EH (cell line): ENCODE data around the gene EFHD2.
"Not testable (repeated sequence)": the region's sequence is repeated elsewhere in the genome, so short reads cannot be mapped to it uniquely, and the experiment has no call there.

ENCODE experiments used
- DNase-seq: peaks from one replicate; pipeline ENCODE4 v3.0.0-alpha.2; 2015; ENCODE audit warnings: low read depth

Gene EFHD2

DNA sequence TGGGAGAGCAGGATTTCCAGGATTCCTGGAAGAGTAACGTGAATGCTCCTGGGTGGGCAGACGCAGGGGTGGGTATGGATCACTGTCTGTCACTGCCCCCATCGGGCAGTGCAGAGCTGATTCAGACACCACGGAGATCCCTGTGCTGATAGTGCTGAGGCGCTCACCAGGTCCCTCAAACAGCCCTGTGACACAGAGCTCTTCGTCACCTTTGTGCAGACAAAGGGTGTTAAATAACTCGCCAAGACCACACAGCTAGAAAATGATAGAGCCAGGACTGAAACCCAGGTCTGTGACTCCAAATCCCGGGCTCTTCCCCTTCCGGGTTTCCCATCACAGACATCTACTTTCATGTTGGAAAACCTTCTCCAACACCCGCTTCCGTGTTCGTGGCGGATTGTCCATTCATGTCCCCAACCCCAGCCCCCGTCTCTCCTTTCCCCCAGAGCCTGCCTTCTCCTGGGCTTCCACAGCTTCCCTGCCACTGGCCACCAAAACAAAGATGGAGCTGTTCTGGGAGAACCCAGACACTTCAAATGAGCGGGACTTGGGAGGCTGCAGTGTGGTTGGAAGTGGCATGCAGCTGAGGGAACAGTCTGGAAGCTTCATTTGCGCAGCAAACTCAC, 2.6 kb downstream of the EFHD2 start:
- peak; percentile 30 for DNase-seq

DNA sequence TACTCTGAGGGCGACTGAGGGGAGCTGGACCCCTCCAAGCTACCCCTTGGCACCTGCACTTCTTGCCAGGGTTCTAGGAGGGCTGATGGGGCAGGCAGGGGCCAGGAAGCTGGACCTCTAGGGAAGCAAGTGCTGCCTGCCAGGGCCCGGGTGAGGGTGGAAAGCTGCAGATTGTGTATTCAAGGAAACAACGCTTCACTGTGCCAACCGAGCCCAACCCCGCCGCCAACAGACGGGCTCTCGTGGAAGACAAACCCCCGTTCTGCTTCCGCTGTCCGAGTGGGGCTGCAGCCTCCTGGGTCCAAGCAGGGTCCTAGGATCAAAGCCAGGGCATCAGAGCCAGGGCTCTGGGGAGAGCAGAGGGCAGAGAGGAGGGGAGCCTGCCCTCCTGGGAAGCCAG, 3.2 kb downstream of the EFHD2 start:
- DNase-seq = no peak

DNA sequence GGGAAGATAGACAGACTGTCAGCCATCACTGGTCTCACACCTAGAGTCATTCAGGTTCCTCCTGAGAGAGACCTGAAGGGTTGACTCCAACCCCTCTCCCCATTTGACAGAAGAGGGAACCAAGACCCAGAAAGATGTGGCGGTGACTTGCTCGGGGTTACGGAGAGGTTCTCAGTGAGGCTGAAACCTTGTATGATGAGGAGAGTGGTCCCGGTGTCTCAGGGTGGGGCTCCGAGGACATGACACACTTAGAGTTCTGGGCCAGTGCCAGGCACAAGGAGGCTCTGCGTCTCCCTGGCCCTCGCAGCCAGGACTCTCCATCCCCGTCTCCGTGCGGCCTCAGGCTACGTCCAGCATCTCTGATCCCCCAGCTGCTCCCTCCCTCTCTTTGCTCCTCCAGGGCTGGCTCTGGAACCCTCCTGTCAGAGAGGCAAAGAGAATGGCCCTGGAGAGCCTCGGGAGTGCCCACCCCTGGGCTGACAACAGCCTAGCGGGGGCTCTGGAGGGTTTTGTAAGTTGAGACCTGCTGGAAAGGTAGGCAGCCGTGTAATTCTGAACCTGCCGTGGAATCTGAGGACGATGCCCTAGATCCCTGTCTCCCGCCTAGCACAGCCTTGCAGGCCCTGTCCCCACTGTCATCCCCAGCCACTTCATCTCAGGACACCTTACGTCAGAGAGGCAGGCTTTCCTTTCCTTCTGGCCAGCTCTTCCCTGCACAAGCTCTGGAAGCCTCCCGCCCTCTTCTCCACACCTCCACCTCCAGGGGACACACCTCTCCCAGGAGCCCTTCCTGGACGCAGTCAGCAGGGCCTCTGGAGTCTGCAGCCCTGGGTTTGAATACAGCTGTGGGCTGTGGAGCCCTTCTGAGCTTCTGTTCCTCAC, 4.1 kb downstream of the EFHD2 start:
- DNase-seq = no peak

DNA sequence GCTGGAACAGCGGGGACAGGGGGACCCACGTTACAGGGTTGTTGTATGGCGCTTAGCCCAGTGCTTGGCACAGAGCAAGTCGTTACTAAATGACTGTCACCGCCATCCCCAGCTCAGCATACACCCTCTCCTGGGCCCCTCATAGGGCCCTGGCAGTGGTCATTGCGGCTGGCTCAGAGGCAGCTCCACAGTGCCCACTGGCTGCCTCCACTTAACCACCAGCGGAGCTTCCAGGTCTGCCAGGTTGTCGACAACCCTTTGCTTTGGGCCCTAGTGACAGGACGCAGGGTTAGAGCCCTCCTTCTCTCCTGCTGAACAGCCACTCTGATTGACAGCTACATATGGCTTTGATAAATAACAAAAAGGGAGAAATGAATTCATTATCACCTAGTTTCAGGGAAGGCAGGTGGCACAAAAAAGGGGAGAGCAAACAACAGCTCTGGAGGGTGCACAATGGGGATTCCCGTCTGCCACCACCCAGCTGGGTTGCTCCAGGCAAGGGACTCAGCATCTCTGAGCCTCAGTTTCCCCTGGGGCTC, 4.8 kb downstream of the EFHD2 start:
- DNase-seq = no peak

DNA sequence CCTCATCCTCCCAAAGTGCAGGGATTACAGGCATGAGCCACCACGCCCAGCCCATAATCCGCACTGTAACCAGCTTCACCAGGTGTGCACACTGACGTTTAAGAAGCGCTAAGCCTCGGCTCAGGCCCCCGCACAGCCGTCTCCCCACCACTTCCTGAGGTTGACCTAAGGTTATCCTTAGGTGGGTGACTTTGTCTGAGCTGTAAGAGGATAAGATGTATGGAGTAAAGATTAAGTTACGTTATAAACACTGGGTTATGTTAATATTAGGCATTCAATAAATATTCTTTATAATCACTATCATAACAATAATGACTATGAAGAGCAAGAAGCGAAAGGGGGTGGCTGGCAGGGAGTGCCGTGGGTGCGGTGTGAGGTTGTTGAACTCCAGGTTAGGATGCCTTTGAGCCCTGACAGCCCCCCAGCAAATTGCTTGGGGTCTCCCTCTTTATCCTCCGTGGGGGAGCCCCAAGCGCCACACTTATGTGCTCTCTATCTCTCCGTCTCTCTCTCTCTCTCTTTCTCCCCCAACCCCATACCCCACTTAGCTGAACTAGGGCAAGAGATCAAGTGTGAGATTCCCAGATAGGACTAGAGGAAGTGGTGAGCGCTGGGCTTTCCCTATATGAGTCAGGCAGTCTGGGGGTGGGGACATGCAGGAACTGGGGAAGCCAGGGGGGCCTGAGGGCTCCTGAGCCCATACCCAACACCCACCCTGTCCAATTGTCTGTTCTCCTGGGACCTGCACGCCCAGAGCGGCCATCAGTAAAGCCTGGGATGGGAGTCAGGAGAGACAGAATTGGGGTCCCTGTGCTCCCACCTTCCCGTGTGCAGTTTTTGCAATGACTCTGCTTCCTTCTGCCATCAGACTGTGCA, 7.6 kb downstream of the EFHD2 start:
- DNase-seq = peak; percentile 73

DNA sequence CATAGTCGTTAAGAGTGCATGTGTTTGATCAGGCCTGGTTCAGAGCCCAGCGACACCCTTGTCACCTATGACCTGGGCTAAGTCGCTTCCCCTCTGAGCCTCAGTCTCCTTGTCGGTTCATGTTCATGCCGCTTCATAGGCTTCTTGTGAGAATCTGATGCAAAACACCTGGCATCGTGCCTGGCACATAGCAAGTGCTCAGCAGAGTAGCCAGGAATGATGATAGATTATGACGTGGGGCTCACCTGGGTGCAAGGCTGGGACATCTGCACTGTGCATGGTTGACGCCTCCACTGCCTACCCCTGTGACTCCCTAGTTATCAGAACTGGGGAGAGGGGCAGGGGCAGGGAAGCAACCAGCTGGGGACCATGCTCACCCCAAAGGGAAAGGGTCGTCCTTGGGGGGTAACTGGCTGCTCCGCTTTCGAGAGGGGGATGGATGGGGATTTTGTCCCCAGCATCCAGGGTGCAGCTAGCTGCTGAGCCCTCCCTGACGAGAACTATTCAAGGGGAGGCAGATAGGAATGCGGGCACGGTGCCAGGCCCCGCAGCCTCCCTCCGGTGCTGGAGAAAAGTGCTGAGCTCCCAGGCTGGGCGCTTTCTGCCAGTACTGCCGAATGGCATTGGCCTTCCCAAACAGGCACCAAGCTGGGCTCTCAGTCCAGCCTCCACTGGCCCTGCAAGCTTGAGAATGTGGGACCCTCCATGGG, 9.3 kb downstream of the EFHD2 start:
- DNase-seq = peak; percentile 22

DNA sequence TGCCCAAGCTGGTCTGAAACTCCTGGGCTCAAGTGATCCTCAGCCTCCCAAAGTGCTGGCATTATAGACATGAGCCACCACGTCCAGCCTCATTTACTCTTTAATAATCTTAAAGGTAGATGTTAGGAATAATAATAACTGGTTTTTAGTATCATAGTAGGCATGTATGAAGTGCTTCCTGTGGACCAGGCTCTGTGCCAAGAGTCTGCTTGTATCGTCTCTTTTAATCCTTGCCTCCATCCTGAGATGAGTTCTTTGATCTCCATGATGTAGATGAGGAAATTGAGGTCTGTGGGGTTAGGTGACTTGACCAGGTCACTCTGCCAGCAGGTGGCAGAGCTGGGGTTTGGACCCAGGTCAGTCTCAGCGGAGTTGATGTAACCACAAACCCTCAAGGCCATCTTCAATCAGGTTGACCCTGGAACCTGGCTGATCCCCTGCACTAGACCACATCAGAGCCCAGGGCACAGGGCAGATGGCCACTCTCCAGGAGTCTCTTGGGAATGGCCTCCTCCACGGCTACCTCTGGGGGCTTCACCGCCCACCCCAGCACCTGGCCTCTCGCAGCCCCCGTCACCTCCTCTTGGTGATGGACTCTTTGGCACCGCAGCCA, 11.3 kb downstream of the EFHD2 start:
- no peak for DNase-seq

DNA sequence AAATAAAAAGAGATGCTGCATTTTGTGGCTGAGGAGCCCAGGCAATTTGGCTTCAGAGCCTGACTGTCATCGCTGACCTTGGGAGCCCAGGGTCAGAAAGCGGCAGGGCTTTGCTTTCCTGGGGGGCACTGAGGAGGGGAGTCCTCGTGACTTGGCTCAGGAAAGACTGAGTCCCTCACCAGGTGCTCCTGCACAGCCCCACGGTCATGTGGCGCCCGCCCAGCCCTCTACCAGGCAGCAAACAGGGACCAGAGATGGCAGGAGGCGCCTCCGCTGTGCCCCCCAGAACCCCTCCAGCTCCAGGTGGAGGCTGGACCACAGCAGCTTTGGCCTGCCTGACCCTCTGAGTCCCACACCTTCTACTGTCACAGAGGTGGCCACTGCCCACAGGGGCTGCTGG, 13.2 kb downstream of the EFHD2 start:
- DNase-seq = no peak

DNA sequence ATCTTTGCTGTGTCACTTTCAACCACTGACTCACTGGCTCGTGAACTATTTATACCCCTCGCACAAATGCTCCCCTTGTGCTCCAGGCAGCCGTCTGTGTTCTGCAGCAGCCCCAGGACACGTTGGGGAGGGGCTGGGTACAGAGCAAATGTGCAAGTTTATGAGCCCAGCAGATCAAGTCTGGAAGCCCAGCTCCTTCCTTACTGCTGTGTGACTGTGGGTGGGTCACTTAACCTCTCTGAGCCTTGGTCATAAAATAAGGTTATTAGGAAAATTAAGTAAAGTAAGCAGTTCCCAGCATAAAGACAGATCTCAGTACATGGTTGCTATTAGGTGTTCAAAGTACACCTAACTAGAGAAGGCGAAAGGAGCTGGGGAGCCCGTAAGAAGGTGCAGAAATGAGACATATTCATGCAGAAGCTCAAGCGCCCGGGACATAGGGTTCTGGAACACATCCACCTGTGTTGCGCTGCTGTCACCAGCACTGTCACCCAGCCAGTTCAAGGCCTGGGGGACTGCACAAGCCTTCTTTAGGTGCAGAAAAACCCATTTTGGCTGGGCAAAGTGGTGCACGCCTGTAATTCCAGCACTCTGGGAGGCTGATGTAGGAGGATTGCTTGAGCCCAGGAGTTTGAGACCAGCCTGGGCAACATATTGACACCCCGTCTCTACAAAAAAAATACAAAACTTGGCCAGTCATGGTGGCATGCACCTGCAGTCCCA, 13.8 kb downstream of the EFHD2 start:
- peak; percentile 57 for DNase-seq

DNA sequence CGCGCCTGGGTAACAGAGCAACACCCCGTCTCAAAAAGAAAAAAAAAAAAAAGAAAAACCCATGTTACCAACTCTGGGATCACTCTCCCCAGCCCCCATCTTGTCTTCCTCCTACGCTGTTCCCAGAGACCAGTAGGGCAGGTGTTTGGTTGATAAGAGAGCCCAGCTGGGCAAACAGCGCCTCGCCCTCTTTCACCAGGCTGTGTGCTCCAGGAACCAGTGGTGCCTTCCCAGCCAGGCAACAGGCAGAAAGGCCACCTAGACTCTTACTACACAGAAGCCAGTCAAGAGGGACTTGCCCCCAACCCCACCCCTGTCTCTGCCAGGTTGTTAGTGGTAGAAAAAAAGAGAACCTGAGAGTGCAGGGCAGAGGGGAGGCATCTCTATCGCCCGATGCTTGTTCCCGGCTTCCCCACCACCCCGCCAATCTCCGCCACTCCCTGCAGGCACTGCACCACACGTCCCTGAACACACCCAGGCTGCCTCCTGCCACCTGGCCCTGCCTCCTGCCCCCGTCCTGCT, 14.5 kb downstream of the EFHD2 start:
- DNase-seq = no peak

DNA sequence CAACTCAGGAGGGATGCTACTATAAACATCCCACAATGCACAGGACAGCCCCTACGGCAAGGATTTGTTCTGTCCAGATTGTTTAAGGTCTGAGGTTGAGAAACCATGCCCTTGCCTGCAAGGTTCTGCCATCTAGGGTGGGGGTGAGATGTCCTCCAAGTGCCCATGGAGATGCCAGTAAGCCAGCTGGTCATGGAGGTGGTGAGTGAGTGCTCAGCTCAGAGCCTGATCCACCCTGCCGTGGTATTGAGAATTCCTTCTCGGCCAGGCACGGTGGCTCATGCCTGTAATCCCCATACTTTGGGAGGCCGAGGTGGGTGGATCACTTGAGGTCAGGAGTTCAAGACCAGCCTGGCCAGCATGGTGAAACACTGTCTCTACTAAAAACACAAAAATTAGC, 15.3 kb downstream of the EFHD2 start:
- no peak for DNase-seq

DNA sequence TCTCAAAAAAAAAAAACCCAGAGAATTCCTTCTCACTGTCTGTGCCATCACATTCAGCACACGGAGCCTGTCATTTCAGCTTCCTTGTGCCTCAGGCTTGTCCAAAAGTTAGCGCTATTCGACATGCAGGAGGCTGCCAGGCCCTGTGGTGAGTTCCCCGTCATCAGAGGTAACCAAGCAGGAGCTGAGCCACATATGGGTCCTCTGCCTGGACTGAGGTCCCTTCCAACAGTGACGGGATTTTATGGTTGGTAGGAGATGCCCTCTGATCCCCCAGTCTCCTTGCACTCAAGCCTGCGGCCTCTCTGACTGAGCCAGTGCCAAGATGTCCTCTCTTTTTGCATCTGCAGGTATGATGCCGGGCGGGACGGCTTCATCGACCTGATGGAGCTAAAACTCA, 15.8 kb downstream of the EFHD2 start:
- no peak for DNase-seq

DNA sequence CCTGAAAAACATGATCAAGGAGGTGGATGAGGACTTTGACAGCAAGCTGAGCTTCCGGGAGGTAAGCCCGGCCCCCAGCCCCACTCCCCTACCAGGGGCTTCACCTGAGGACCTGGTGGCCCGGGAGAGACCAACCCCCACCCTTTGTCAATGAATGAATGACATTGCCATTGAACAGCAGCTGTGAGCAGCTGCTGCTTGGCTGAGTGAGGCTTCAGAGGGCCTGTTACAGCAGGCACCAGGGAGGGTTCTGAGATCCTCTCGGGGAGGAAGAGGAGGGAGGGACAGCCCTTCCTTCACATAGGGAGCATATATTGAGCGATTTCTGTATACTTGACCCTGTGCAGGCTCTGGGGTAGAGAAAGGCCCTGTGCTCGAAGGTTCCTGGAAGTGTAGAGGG, 16.3 kb downstream of the EFHD2 start:
- no peak for DNase-seq

DNA sequence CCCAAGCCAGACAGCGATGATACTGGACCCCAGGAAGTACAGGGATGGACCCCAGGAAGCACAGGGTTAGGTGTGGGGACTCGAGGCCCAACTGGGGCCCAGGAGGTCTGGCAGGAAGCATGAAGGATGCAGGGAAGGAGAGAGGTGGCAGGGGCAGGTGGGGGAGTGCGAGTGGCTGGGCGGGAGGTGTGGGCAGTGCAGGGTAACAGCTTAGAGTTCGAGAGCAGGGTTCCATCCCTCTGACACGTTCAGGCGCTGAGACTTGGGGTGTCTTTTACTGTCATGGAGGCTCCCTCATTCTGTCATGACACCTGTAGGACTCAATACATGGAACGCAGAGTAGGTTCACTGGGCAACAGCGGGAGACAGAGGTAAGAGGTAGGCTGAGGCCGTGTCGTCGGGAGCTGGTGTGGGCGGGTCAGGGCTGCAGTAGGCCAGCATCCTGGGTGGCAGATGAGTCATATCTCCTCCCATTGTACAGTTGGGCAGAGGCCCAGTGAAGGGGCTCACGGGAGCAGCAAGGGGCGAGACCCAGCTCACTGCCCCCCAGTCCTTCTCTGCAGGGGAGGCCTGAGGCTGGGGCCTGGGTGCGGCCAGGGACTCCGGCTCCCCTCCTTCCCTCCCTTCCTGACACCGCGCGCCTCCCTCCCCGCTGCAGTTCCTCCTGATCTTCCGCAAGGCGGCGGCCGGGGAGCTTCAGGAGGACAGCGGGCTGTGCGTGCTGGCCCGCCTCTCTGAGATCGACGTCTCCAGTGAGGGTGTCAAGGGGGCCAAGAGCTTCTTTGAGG, 17.0 kb downstream of the EFHD2 start:
- peak; percentile 47 for DNase-seq

DNA sequence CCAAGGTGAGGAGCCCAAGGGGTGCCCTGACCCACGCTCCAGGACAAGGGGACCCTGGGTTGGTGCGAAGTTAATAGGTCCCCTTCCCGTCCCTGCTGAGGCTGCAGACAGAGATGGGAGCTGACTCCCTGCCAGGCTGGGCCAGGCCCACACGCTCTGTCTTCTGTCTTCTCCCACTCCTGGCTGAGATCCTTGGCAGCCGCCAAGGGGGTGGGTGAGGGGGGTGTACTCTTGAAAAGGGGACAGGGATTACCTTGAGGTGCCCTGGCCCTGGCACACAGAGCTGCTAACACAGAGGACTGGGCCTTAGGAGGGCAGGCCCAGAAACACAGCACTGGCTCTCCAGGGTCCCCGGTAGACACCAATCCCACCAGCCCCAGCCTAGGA, 17.6 kb downstream of the EFHD2 start:
- DNase-seq = no peak

DNA sequence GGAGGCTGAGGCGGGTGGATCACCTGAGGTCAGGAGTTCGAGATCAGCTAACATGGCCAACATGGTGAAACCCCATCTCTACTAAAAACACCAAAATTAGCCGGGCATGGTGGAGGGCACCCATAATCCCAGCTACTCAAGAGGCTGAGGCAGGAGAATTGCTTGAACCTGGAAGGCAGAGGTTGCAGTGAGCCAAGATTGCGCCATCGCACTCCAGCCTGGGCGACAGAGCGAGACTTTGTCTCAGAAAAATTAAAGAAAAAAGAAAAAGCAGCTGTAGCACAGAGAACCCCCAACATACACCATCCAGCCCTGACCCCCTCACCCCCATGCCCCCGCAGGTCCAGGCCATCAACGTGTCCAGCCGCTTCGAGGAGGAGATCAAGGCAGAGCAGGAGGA, 18.6 kb downstream of the EFHD2 start:
- not testable (repeated sequence) for DNase-seq

DNA sequence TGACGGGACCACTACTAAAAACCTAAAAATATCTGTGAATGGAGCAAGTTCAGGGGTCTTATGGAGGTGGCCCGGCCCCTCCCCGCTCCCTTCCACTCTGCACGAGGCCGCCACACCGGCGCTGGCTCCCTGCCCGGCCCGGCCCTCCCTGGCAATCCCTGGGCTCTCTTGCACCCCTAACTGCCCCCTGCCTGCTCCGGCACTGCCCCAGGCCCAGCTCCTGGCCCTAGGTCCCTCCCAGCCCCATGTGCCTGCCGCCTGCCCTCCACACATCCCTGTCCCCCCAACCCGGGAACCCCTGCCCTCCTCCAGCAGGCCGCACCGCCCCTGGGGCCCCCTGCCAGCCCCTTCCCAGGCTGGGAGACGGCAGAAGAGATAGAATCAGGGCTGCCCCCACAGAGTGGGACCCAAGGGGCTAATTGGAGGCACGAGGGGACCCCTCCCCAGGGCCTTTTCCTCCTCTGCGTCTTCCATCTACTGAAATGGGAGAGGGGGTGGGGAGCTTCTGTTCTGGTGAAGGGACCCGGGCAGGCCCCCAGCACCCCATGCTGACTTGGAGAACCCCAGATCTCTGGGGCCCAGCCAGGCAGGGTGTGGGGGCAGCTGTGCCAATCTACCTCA, 19.2 kb downstream of the EFHD2 start:
- no peak for DNase-seq

DNA sequence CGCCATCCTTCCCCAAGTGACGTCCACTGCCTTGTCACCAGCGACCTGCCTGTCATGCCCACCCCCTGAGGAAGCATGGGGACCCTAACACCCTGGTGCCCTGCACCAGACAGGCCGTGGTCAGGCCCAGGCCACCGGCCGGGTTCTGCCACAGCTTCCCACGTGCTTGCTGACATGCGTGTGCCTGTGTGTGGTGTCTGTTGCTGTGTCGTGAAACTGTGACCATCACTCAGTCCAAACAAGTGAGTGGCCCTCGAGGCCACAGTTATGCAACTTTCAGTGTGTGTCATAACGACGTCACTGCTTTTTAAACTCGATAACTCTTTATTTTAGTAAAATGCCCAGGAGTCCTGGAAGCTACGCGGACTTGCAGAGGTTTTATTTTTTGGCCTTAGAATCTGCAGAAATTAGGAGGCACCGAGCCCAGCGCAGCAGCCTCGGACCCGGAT, 20.0 kb downstream of the EFHD2 start:
- DNase-seq = peak; percentile 64
